Measurements from ENCODE around the gene DNAH17. TPM values are rescaled to one million over a fixed set of nuclear protein-coding genes. Genes with fewer than 3 reads are reported as not detected.

The DNAH17 gene
- total and polyA plus RNA-seq, 2 of the 13 experiments (the other 11 are each of a cell fraction or from before 2014, with no cell fraction given): 0.86 to 1.6 TPM

DNA sequence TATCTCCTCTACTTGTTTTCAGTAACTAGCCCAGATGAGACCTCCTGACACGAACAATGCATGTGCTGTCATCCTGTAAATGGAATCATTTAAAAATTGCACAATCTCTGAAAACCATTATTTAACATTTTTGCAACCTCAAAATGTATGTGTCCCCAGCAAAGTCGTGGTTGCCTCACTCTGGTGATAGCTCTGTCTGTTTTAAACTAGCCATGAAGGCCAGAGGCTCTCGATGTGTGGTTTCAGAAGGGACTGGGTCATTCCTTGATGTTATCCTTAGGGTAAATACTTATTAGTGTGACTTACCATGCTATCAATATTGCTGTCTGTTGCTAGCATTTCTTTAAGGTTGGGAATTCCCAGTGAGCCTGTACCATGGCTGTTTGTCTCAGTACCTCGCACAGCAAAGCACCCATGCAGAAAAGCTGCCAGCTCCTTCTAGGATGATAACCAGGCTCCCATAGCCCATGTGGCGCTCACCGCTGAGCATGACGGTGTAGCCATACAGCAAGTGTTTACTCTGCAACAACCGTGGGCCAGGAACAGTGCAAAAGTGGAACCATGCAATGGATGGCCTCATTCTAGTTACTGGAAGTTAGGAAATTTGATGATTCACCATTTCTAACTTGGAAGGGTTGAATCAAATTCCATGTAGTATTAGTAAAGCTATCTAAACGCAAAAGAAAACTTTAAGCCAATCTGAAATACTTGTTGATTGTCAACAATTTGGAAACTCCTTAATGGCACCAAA, 201.6 kb downstream of the DNAH17 start (continued):
- TF ChIP-seq HNF4G (IDR thresholded peaks at IDR 0.05; ENCODE audit: borderline replicate concordance, low read depth, low read length): no peak
- no peak for TF ChIP-seq HNF4G (CRISPR knock-in tag; IDR thresholded peaks at IDR 0.05; ENCODE audit: borderline replicate concordance, low read depth)
- TF ChIP-seq MEF2D (CRISPR knock-in tag; IDR thresholded peaks at IDR 0.05): peak; percentile 35; the same call in 1 of the 2 replicates
- TF ChIP-seq ZNF766 (CRISPR knock-in tag; IDR thresholded peaks at IDR 0.05; ENCODE audit: borderline replicate concordance): no peak
- peak; percentile 58; the same call in 1 of the 2 replicates for TF ChIP-seq FOXK1 (CRISPR knock-in tag; IDR thresholded peaks at IDR 0.05; ENCODE audit: borderline replicate concordance, low read depth)
- TF ChIP-seq PHF21A (CRISPR knock-in tag; IDR thresholded peaks at IDR 0.05): peak; percentile 32; the same call in 1 of the 2 replicates
- peak; percentile 15; the same call in 1 of the 2 replicates for TF ChIP-seq MED1 (CRISPR knock-in tag; IDR thresholded peaks at IDR 0.05)
- TF ChIP-seq NR3C1 (CRISPR knock-in tag; IDR thresholded peaks at IDR 0.05): no peak
- TF ChIP-seq GATAD2A (CRISPR knock-in tag; IDR thresholded peaks at IDR 0.05): peak; percentile 52
- peak; percentile 22; the same call in 1 of the 2 replicates for TF ChIP-seq SNAPC2 (CRISPR knock-in tag; IDR thresholded peaks at IDR 0.05)
- TF ChIP-seq ZNF441 (CRISPR knock-in tag; IDR thresholded peaks at IDR 0.05; ENCODE audit: borderline replicate concordance): 0 out of 2 replicates have a peak, but pooled peaks have one; percentile 16
- peak; percentile 65; the same call in 1 of the 2 replicates for TF ChIP-seq CCDC6 (CRISPR knock-in tag; IDR thresholded peaks at IDR 0.05)
- TF ChIP-seq, protein P1, sequence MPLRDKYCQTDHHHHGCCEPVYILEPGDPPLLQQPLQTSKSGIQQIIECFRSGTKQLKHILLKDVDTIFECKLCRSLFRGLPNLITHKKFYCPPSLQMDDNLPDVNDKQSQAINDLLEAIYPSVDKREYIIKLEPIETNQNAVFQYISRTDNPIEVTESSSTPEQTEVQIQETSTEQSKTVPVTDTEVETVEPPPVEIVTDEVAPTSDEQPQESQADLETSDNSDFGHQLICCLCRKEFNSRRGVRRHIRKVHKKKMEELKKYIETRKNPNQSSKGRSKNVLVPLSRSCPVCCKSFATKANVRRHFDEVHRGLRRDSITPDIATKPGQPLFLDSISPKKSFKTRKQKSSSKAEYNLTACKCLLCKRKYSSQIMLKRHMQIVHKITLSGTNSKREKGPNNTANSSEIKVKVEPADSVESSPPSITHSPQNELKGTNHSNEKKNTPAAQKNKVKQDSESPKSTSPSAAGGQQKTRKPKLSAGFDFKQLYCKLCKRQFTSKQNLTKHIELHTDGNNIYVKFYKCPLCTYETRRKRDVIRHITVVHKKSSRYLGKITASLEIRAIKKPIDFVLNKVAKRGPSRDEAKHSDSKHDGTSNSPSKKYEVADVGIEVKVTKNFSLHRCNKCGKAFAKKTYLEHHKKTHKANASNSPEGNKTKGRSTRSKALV (CRISPR knock-in tag; IDR thresholded peaks at IDR 0.05): 0 out of 2 replicates have a peak, but pooled peaks have one; percentile 53
- peak; percentile 53; the same call in 1 of the 2 replicates for TF ChIP-seq SALL1 (CRISPR knock-in tag; IDR thresholded peaks at IDR 0.05)
- TF ChIP-seq, protein P2, sequence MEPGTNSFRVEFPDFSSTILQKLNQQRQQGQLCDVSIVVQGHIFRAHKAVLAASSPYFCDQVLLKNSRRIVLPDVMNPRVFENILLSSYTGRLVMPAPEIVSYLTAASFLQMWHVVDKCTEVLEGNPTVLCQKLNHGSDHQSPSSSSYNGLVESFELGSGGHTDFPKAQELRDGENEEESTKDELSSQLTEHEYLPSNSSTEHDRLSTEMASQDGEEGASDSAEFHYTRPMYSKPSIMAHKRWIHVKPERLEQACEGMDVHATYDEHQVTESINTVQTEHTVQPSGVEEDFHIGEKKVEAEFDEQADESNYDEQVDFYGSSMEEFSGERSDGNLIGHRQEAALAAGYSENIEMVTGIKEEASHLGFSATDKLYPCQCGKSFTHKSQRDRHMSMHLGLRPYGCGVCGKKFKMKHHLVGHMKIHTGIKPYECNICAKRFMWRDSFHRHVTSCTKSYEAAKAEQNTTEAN (CRISPR knock-in tag; conservative IDR thresholded peaks at IDR 0.05): 0 out of 2 replicates have a peak, but pooled peaks have one; percentile 38
- no peak for TF ChIP-seq ZNF383 (CRISPR knock-in tag; IDR thresholded peaks at IDR 0.05; ENCODE audit: borderline replicate concordance)
- no peak for TF ChIP-seq SAFB2 (CRISPR knock-in tag; IDR thresholded peaks at IDR 0.05; ENCODE audit: borderline replicate concordance, low read depth)
- TF ChIP-seq SP2 (CRISPR knock-in tag; IDR thresholded peaks at IDR 0.05): no peak
- no peak for TF ChIP-seq ZNF652 (CRISPR knock-in tag; IDR thresholded peaks at IDR 0.05; ENCODE audit: borderline replicate concordance, low read depth)
- TF ChIP-seq NKX3-1 (CRISPR knock-in tag; IDR thresholded peaks at IDR 0.05): no peak
- no peak for TF ChIP-seq ZNF451 (CRISPR knock-in tag; IDR thresholded peaks at IDR 0.05)
- TF ChIP-seq, protein P3, sequence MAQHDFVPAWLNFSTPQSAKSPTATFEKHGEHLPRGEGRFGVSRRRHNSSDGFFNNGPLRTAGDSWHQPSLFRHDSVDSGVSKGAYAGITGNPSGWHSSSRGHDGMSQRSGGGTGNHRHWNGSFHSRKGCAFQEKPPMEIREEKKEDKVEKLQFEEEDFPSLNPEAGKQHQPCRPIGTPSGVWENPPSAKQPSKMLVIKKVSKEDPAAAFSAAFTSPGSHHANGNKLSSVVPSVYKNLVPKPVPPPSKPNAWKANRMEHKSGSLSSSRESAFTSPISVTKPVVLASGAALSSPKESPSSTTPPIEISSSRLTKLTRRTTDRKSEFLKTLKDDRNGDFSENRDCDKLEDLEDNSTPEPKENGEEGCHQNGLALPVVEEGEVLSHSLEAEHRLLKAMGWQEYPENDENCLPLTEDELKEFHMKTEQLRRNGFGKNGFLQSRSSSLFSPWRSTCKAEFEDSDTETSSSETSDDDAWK (CRISPR knock-in tag; IDR thresholded peaks at IDR 0.05): no peak
- TF ChIP-seq ZNF839 (CRISPR knock-in tag; IDR thresholded peaks at IDR 0.05; ENCODE audit: borderline replicate concordance): no peak
- TF ChIP-seq, protein P4, sequence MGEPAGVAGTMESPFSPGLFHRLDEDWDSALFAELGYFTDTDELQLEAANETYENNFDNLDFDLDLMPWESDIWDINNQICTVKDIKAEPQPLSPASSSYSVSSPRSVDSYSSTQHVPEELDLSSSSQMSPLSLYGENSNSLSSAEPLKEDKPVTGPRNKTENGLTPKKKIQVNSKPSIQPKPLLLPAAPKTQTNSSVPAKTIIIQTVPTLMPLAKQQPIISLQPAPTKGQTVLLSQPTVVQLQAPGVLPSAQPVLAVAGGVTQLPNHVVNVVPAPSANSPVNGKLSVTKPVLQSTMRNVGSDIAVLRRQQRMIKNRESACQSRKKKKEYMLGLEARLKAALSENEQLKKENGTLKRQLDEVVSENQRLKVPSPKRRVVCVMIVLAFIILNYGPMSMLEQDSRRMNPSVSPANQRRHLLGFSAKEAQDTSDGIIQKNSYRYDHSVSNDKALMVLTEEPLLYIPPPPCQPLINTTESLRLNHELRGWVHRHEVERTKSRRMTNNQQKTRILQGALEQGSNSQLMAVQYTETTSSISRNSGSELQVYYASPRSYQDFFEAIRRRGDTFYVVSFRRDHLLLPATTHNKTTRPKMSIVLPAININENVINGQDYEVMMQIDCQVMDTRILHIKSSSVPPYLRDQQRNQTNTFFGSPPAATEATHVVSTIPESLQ (CRISPR knock-in tag; conservative IDR thresholded peaks at IDR 0.05): no peak
- no peak for TF ChIP-seq ZNF256 (CRISPR knock-in tag; conservative IDR thresholded peaks at IDR 0.05)

All from HepG2 (cell line).